TTC549 (cell line): ENCODE measurements around the gene MPO.

ENCODE experiments used
- FAIRE-seq: peaks from 2 replicates; lab custom pipeline; 2012; peaks lifted over from hg19 to GRCh38; lab: Jason Lieb, UNC

Gene MPO, protein sequence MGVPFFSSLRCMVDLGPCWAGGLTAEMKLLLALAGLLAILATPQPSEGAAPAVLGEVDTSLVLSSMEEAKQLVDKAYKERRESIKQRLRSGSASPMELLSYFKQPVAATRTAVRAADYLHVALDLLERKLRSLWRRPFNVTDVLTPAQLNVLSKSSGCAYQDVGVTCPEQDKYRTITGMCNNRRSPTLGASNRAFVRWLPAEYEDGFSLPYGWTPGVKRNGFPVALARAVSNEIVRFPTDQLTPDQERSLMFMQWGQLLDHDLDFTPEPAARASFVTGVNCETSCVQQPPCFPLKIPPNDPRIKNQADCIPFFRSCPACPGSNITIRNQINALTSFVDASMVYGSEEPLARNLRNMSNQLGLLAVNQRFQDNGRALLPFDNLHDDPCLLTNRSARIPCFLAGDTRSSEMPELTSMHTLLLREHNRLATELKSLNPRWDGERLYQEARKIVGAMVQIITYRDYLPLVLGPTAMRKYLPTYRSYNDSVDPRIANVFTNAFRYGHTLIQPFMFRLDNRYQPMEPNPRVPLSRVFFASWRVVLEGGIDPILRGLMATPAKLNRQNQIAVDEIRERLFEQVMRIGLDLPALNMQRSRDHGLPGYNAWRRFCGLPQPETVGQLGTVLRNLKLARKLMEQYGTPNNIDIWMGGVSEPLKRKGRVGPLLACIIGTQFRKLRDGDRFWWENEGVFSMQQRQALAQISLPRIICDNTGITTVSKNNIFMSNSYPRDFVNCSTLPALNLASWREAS

DNA sequence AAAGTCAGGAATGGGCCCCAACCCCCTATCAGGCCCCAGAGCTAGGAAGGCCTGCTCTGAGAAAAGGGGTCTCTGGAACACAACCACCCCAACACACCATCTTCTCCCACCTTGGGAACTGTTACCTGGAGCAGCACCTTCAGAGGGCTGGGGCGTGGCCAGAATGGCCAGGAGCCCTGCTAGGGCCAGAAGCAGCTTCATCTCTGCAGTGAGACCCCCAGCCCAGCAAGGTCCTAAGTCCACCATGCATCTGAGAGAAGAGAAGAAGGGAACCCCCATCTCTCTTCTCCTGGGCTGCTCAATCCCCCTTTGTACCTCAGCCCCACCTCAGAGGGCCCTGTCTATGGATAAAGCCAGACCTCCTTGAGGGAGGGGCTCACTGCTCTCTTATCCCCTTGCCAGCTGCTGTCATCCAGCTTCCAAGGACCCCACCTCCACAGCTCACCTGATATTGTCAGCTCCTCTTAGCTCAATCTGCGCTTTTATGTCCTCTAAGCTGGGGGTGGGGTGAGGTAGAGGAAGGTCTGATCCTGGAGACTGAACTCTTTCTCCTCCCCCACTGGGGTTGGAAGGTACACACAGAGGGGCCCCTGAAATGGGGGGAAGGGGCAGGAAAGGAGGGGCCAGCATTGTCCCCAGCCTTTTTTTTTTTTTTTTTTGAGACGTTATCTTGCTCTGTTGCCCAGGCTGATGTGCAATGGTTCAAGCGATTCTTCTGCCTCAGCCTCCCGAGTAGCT lies at the start of gene MPO:
Gene MPO, minus strand, starts transcription at position 456 of the 738 bp plus-strand sequence. Its CDS starts 177 bp downstream, at position 279.
- no peak for FAIRE-seq

DNA sequence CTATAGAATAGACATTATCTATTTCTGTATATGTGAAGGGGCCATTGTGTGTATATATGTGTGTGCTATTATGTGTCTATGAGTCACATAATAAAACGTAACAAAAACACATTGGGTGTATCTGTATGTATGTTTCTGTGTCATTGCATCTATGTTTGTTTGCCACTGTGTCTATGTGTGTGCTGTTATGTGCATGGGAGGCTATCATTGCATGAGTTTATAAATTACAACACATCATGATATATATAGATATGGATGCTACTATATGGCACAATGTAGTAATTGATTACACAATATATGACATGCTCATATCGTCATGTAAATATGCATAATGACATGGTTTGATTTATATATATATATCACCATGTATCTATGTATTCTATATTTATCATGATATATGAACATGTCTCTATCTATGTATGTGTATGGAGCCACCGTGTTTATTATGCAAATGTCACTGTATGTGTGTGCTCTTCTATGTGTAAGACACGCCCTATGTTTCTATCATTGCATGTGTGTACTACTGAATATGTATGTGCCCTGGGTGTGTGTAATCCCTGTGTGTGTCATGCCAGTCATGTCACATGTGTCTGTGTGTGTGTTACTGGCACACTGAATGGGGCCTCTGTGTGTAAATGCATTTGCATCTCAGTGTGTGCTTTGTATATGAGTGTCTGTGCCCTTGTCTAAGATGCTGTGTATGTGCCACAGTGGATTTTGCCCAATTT lies 49.2 kb upstream of the MPO start:
- FAIRE-seq = no peak

DNA sequence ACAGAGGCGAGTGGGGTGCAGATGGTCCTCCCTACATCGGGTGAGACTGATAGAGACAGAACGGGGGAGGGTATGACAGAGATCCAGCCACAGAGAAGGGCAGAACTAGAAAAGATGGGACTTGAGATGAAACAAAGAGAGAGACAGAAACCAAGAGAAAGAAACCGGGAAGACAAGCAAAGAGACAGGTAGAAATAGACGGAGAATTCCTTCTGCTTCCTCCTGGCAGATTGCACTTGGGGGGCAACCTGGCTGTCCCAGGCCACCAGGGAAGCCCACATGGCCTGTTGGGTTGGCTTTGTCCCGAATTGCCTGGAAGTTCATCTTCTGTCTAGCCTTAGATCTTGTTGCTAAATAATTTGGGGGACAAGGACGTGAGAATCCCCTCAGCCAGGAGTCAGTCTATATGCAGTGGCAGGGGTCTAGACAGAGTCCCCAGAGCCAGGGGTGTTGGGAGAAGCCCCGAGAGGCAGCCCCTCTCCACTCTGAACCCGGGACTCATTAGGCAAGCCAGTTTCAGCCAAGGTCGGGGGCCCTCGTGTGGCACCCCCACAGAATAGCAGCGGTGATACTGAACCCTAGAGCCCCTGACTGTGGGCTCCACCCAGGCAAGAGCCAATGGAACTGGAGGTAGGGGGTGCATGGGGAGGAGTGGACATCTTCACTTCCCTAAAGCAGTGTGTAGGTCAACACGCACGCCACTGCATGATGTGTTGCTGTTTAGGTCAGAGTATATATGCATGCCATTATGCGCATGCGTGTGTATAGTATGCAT lies 48.5 kb upstream of the MPO start:
- FAIRE-seq = no peak

DNA sequence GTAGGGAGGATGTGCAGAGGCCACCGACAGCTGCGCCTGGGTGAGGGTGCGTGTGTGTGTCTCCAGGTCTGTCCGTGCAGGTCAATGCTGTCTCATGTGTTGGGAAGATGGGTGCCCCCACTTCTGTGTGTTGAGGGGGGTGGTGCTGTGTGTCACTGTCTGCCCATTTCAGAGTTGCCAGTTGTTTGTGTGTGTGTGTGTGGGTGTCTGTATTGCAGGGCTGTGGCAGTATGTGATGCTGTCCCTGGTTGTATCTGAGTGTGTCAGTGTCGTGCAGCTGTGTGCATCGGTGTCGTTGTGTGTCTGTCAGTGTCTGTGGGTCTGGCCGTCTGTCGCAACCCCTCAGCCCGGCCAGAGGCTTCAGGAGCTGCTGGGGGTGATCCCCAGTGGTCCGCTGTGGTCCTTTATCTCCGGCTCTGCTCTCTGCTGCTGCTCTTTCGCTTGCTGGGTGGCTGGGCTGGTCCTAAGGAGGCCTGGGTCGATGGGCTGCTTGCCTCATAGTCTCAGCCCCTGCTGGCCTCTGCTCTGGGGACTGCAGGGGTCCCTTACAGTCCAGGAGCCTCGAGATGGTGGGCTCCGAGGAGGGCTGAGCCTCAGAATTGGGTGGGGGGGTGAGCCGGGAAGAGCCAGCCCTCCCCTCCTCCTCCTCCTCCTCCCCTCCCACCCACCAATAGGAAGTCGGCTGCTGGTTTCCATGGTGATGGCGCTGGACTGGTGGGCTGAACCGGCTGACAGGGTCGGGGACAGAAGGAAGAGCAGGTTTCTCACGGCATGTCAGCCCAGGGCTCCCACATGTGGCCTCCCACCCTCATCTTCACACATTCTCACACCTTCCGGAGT lies 47.7 kb upstream of the MPO start, which contains the start of gene TSPOAP1:
Gene TSPOAP1, minus strand, starts transcription at position 601 of the 840 bp plus-strand sequence. CDS start 875 bp downstream, outside the sequence.
- FAIRE-seq = no peak

DNA sequence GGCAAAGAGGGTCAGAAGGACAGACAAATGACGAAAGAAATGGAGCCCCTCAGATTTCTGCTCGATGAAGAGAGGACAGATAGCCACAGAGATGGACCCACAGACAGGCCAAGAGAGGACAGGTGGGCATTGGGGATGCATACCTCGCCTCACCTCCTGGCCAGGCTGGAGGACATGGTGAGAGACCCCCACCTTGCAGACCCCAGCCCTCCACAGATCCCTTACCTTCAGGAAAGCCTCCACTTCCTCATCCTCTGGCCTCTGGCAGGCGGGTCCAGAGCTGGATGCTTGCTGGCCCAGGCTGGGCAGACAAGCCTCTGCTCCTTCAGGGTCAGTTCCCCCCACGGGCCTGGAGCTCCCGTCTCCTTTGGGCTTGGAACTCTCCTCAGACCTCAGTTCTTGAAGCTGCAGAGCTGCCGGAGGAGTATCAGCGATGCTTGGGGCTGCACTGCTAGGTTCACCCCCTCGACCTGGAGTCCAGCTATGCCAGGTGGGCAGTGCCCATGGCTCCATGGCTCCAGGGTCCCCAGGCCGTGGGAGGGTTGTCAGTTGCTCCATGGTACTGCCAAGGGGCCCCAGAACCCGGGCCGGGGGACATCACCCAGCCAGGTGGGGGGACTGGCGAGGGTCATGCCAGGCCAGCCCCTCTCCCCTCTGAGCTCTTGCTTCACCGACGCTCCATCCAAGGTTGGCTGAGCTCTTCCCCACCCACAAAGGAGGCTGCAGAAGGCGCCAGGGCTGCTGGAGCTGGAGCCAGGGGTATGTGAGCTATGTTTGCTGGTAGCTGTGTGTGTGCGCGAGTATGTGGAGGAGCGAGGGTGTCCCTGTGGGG lies 46.8 kb upstream of the MPO start:
- no peak for FAIRE-seq

DNA sequence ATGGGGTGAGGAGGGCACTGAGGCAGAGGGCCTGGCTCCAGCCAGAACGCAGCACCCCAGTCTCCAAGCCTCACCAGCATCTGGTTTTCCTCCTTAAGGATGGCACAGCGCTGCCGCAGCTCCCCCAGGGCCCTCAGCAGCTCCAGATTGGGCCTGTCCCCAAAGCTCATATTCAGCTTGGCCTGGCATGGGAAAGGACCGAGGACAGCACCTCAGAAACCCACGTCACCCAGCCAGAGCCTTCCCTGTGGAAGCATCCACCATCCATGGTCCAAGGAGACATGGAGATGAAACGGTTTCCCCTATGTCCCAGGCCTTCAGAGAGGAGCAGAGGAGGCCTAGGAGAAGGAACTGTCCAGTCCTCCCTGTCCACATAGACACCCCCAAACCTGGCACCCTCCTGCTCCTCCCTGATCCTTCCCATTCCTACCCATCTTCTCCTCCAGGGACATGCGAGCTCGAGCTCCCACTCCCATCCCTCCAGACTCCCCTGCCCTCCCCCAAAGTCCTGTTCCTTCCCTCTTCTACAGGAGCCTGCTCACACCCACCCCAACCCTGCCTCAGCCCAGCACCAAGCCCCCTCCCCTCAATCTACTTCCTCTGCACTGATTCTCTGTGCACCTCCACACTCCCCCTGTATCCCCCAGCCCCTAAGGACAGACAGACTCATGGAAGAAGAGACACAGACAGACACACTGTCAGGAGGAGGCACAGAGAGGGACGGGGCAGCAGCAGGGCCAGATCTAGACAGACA lies 46.1 kb upstream of the MPO start:
- no peak for FAIRE-seq

DNA sequence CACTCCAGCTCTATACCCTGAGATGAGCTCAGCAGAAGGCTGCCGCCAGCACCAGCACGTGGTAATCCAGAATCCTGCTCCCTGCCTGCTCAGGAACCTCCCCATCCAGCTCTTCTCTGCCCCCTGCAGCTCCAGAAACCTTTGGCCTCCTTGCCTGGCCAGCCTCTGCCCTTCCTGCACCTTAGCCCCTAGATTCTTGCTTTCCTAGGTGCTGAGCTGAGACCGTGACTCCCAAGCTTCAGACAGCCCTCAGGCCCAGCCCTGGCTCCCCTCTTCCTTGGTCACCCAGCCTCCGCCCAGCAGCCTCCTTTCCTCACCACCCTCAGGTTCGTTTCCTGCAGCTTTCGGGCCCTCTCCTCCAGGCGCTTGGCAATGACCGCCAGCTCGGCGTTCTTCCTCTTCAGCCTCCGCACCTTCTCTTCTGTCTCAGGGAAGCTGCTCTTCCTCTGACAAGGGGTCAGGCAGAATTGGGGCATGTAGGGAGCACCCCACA lies 45.3 kb upstream of the MPO start:
- no peak for FAIRE-seq

DNA sequence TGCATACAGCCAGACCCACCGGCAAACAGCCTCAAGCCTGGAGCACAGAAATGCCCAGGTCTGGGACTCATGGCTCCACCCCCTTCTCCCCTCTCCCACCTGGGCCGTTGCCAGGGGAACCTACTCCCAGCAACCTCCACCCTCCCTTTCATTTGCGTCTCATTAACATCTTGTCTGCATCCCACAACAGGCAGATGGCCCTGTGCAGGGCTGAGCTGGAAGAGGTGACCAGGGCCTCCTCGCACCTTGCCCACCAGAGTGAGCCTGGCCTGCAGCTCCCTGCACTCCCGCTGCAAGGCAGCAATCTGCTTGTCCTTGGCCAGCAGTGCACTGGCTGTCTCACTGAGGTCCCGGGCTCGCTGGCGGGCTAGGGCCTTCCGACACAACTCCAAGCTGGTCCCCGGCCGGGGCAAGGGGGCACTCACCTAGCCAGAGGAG lies 44.6 kb upstream of the MPO start:
- FAIRE-seq = no peak

DNA sequence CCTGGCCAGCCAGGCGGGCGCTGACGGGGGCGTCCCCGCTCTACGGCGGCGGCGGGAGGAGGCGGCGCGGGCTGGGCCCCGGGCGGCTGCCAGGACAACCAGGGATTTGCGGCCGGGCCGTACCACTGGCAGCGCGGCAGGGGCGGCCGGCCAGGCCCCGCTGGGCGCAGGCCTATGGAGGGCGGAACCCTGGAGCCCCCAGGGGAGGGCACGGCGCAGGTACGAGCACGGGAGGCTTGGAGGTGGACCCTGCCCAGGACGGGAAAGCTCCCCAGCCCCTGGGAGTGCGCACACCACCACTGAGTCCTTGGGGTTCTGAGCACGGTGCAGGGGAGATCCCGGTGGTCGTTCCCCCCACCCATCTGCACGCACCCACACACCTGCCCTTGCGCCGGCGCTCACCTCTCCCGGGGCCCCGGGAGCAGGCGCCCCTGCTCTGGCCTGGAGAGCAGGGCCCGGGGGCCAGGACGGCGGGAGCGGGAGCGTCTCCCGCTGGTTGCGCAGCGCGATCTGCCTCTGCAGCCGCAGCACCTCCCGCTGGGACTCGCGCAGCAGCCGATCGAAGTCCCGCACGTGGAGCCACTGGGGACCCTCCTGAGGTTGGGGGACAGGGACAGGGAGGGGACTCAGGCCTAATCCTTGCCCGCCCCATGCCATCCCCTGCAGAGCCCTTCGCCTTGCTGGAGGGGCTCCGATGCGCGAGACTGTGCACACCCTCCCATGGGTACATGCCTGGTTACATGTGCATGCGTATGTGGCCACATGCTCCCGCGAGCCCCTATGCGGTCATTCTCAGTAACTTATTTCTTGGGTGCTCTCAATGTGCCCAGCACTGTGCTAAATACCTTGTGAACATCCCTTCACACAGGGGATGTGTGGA lies 43.9 kb upstream of the MPO start:
- no peak for FAIRE-seq

DNA sequence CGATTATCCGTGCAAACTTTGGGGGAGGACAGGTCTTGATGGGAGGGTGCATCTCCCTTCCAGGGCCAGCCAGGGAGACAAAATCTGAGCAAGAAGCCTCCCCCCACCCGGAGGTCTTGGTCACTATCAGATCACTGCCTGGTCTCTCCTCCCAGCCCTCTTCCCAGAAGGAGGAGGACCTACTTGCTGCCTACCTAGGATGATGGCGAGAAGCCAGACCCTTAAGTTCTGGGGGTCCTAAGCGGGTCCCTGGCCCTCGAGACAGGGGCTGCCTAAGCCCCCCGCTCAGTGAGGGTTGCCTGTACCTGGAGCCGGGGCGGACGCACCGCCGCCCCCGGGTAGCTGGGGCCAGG lies 43.3 kb upstream of the MPO start:
- FAIRE-seq = no peak

DNA sequence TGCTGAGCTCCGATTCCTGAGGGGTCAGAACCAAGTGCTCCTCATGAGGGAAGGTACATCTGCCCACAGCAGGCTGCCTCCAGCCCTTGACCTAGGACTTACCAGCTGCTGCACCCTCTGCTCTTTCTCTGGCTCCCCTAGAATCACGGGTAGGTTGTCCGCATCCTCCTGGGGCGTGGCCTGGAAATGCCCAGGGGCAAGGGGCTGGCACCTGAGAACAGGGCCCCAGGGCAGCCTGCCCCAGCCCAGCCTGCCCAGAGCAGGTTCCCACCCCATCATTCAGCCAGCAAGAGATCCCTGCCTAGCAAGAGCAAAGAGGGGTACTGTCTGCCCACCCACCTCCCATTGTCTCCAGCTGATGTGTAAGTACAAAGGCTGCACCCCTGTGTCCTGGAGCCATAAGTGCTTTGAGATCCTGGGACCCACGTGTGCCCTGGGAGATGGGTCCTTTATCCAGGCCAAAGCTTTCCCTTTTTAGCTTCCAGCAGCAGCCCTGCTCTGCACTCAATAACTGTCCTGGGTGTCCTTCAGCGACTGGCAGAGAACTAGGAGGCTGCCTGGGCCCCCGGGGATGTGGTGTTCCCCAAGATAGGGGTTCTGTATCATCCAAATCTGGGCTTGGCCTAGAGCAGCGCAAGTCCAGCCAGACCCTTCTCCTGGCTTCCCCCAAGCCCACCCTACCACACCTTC lies 42.8 kb upstream of the MPO start:
- FAIRE-seq = no peak

DNA sequence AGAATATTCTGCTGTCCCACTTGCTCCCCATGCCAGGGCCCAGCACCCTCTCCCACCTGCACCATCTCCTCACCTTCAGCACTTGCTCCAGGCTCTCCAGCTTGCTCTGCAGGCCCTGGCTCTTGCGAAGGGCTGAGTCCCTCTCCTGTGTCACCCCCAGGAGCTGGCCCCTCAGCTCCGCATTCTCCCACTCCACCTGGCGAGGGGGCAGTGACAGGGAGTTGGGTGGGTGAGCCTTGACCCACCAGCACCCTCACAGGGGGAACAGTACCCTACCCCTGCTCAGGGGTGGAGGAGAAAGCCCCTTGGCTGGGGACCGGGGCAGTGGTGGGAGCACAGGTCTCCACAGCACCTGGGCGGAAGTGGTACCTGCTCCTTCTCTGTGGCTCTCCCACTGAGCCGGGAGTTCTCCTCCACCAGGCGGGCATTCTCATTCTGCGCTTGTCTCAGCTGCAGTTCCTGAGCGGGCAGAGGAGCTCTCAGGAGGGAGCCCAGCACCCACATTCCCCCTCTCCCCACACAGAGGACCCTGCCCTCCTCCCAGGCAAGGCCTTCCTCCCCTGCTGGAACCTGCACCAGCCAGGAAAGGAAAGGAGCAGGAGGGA lies 41.9 kb upstream of the MPO start:
- no peak for FAIRE-seq

DNA sequence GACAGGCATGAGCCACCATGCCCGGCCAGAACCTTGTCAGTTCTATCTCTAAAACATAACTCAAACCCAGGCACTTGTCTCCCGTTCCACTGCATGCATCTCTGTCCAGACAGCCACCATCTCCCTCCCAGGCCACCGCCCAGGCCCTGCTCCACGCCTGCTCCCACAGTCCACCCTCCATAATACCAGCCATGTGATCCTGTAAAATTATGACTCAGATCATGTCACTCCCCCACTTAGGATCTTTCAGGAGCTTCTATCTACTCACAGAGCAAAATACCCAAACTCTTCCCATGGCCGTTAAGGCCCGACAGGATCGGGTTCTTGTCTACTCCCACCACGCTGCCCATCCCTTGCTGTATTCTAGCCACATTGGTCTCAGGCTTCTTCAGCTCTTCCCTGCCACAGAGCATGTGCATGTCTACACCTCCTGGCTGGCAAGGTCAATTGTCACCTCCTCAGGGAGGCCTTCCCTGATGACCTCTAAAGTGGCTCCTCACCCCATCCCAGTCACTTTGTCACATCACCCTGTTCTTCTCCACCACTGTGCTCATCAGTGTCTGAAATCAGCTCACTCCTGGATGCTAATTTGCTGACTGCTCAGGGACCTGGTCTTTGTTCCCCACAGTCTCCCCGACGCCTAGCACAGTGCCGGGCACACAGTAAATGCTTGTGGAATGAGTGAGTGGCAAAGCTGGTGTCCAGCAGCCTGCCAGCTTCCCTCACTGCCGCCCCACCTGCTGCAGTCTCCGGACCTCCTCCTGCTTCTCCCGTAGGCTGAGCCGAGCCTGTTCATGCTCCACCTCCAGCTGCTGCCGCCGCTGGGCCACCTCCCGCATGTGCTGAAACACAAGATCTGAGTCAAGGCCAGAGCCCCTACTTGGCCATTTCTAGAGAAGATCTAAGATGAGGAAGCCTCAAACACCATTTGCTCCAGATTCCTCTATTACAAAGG lies 41.1 kb upstream of the MPO start:
- no peak for FAIRE-seq

DNA sequence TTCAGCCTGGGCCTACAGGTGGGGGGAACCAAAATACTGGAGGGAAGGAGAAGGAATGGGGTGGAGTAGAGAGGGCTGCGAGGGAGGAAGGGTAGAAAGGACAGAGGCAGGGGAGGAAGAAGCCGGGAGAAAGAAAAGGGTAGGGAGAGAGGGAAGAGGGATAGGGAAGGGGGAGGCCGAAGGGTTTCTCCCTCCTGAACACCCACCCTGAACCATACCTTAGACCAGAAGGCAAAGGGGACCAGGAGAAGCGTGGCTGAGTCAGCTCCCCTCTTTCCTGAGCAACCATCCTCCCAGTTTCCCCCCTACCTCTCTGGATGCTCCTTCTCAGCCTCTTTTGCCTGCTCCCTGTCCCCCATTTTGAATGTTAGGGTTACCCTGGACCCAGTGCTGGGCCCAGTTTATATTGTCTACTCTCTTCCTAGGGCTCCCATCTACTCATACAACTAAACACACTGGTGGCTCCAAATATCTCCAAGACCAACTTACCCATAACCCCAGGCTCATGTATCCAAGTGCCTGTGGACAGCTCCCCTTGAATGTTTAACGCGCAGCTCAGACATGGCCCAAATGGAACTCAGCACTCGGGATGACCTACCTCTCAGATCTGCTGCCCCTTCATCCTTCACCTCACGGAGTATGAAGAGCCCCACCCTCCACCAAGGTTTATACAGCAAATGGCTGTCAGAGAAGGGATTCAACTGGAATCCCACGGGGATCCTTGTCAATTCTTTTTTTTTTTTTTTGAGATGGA lies 40.0 kb upstream of the MPO start:
- no peak for FAIRE-seq

DNA sequence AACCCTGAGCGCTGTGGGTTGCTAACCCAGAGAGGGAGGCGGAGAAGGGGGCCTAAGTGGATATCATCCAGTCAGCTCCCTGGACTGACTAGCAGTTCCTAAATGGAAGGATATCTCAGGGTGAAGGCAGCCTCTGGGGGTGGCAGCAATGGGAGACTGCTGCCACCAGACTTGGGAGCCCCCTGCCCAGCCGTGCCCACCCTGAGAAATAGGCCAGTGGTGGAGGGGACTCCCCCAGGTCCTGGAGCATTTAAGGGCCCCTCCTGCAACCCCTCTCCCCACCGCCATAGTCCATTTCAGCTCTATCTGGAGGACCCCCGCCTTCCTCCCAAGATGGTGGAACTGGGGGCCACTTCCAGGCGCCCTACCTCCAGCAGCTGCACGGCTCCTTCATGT lies 39.4 kb upstream of the MPO start:
- FAIRE-seq = no peak
